OCI-LY3 (cell line): Measurements from ENCODE around the gene LRRC4.

Experiments
- EZH2phosphoT487 ChIP-seq: fragments of 200-600 bp; shearing (Covaris generic); IDR thresholded peaks from 2 replicates; pipeline ENCODE4 v1.6.1; 2018; ENCODE audit warnings: antibody characterized with exemption, mixed run types, low read depth
- TF ChIP-seq, protein P1 (sequence below): fragments of 200-600, 300-600 bp; sonication (generic); IDR thresholded peaks from 2 replicates; pipeline ENCODE4 v1.5.1; 2014; ENCODE audit warnings: antibody characterized with exemption, low read length, low read depth

DNA sequence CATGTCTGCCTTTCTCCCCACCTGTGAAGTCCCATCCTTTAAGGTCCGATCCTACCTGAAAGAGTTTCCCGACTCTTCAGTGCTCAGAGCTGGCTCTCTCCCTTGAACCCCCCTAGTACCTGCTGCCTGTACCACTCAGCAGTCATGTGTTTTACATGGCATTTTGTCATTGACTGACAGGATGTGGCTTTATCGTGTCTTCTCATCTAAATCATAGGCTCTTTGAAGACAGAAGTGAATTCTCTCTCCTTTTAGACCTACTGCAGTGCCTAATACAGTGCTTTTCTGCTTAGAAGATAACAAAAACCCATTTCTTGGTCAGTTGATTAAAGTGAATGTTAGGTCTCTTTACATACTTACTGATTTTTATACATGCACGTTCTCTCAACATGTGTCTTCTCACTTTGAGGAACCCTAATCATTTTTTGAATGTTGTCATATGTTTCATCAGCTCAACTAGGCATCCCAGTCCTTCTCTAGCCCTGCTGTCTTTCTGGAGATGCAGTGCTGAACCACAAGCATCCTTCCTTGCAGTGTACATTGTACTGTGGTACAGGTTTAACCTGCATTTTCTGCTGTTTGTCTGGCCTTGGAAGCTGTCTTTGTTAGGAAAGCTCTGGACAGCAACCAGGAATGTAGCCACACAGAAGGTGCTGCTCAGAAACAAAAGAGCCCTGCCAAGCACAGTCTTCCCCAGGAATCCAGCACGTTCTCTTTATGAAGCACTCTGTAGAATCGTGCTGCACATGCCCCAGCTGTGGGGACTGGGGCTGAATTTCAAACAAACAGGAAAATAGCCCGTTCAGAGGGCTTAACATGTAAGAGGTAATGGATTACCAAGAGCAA lies 28.1 kb upstream of the LRRC4 start:
- TF ChIP-seq, protein P1, sequence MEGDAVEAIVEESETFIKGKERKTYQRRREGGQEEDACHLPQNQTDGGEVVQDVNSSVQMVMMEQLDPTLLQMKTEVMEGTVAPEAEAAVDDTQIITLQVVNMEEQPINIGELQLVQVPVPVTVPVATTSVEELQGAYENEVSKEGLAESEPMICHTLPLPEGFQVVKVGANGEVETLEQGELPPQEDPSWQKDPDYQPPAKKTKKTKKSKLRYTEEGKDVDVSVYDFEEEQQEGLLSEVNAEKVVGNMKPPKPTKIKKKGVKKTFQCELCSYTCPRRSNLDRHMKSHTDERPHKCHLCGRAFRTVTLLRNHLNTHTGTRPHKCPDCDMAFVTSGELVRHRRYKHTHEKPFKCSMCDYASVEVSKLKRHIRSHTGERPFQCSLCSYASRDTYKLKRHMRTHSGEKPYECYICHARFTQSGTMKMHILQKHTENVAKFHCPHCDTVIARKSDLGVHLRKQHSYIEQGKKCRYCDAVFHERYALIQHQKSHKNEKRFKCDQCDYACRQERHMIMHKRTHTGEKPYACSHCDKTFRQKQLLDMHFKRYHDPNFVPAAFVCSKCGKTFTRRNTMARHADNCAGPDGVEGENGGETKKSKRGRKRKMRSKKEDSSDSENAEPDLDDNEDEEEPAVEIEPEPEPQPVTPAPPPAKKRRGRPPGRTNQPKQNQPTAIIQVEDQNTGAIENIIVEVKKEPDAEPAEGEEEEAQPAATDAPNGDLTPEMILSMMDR, result no peak
- no peak for TF ChIP-seq EZH2phosphoT487
